ENCODE results near the gene FNDC10.

The FNDC10 gene

DNA sequence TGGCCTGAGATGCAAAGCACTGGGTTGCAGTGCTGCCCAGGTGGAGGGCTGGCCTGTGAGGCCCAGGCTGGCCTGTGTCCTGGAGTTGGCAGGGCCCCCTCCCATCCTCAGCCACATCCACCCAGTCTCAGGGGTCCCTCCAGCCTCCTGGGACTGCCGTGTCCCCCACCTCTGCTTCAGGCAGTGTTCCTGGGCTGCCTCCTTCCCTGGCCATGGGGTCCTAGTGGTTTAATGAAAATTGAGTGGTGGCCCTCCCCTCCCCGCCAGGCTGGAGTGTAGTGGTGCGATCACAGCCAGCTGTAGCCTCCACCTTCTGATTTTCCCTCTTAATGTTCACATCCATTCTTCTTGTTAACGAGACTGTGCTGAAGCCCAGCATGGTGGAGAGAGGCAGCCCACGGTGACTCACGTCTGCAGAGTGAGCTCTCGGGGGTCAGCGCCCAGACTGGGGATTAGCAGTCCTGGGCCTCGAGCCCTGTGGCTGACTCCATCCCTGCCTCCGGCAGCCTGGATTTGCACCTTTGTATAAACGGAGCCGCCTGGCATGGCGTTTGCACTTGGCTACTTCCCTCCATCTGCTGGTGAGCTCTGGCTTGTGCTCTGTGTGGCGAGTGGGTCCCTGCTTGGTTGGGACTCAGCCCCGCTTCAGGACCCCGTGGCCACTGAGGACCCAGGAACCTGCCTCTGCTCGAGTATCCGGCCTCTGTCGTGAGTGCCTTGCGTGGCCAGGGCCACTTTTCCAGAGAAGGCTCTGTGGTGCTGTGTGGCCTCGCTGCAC lies 22.3 kb upstream of the FNDC10 start:
- H3K27me3 ChIP-seq (ENCODE audit: control insufficient read depth, insufficient read depth, low read length): no peaks in the 10 kb centered on the region
- no peaks in the 10 kb centered on the region for H3K36me3 ChIP-seq (ENCODE audit: control insufficient read depth, insufficient read depth, low read length)

DNA sequence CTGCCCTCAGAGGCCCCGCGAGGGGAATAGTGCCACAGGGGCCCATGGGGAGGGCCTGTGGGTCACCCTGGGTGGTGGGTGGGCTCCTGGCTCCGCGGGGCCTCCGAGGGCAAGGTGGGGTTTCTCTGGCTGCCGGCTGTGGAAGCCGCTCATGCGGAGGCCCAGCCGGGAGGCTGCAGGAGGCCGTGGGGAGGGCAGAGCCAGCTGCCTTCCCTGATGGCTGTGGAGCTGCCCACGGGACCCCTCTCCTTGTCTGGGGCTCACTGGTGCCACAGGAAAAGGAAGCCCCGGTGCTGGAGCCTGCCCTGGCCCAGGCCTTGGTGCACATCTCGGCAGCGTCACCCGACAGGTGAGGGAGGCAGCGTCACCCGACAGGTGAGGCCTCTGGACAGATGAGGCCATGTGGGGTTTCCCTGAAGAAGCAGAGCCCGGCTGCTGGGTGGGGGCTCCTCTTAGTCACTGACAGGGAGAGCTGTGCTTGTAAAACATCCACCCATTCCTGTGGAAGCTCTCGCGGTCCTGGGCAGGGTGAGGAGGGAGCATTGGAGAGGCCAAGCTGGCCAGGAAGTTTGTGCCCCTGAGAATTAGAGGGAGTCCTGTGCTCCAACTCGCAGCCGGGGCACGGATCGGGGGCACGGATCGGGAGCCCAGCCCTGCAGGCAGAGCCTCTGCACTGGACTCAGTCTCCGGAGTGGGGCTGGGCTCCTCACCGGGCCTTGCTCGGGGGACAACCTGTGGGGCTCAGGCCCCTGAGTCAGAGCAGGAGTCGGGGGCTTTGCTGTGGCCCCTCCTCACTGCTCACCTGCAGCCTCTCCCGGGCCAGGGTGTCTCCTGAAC lies 21.5 kb upstream of the FNDC10 start:
- H3K27me3 ChIP-seq (ENCODE audit: control insufficient read depth, insufficient read depth, low read length): no peaks in the 10 kb centered on the region
- H3K36me3 ChIP-seq (ENCODE audit: control insufficient read depth, insufficient read depth, low read length): no peaks in the 10 kb centered on the region
- no peak overlapping the region for H2AFZ ChIP-seq
- H3K9me3 ChIP-seq (ENCODE audit: control insufficient read depth, low read length): no peaks in the 10 kb centered on the region
- H3K79me2 ChIP-seq: peaks cover 1% of the 10 kb centered on the region
- no peak overlapping the region for H3K27ac ChIP-seq
- H3K4me2 ChIP-seq (ENCODE audit: low read length): no peak overlapping the region
- no peak overlapping the region for H3K4me3 ChIP-seq (ENCODE audit: low read depth, low read length)
- no peaks in the 10 kb centered on the region for H3K4me1 ChIP-seq
- no peak overlapping the region for H3K9ac ChIP-seq
- TF ChIP-seq, protein P1, sequence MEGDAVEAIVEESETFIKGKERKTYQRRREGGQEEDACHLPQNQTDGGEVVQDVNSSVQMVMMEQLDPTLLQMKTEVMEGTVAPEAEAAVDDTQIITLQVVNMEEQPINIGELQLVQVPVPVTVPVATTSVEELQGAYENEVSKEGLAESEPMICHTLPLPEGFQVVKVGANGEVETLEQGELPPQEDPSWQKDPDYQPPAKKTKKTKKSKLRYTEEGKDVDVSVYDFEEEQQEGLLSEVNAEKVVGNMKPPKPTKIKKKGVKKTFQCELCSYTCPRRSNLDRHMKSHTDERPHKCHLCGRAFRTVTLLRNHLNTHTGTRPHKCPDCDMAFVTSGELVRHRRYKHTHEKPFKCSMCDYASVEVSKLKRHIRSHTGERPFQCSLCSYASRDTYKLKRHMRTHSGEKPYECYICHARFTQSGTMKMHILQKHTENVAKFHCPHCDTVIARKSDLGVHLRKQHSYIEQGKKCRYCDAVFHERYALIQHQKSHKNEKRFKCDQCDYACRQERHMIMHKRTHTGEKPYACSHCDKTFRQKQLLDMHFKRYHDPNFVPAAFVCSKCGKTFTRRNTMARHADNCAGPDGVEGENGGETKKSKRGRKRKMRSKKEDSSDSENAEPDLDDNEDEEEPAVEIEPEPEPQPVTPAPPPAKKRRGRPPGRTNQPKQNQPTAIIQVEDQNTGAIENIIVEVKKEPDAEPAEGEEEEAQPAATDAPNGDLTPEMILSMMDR (IDR thresholded peaks at IDR 0.05): no peak

More for the DNA sequence above, 22.3 kb upstream of the FNDC10 start:
- Histone ChIP-seq H3K4me2 (ENCODE audit: low read length) (no peak overlapping the region), H3K27ac (no peak overlapping the region), H3K9ac (no peak overlapping the region), H2AFZ (no peak overlapping the region), H3K9me3 (ENCODE audit: control insufficient read depth, low read length) (no peaks in the 10 kb centered on the region), H3K4me3 (ENCODE audit: low read depth, low read length) (no peak overlapping the region), H3K4me1 (no peaks in the 10 kb centered on the region), H3K79me2 (no peaks in the 10 kb centered on the region)
- TF ChIP-seq, protein P1 (IDR thresholded peaks at IDR 0.05): no peak

DNA sequence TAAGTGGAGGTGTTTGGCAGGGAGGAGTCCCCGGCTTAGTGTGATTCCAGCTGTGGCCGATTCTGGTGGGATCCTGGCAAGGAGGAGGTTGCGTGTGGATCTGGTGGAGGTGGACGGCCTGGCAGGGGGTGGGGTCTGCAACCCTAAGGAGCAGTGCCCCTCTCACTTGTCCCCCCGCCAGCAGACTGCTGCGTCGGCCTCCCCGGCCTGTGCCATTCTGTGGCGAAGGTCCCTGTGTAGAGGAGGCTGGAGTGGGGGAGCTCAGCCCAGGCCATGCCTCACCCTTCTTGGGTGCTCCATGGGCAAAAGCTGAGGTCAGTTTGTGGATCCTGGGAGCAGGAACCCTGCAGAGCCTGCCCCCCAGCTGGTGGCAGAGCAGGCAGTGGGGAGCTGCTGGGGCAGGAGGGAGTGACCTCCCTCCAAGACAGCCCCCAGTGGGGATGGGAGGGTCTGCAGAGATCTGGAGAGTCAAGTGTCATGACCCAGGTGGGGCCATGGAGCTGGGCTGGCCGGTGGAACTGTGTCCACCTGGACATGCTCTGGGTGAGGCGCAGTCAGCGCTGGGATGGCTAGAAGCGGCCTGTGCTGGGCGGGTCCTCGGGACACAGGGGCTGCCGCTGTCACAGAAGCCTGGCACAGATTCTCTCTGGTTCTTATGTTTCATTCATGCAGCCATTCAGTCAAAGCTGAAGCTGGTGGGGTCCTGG lies 20.7 kb upstream of the FNDC10 start:
- Histone ChIP-seq H3K27me3 (ENCODE audit: control insufficient read depth, insufficient read depth, low read length) (no peaks in the 10 kb centered on the region), H3K9ac (no peak overlapping the region), H3K36me3 (ENCODE audit: control insufficient read depth, insufficient read depth, low read length) (no peaks in the 10 kb centered on the region), H2AFZ (no peak overlapping the region), H3K27ac (no peak overlapping the region), H3K9me3 (ENCODE audit: control insufficient read depth, low read length) (no peaks in the 10 kb centered on the region), H3K79me2 (peaks cover 2% of the 10 kb centered on the region), H3K4me1 (no peaks in the 10 kb centered on the region), H3K4me2 (ENCODE audit: low read length) (no peak overlapping the region), H3K4me3 (ENCODE audit: low read depth, low read length) (no peak overlapping the region)
- TF ChIP-seq, protein P1 (IDR thresholded peaks at IDR 0.05): no peak

DNA sequence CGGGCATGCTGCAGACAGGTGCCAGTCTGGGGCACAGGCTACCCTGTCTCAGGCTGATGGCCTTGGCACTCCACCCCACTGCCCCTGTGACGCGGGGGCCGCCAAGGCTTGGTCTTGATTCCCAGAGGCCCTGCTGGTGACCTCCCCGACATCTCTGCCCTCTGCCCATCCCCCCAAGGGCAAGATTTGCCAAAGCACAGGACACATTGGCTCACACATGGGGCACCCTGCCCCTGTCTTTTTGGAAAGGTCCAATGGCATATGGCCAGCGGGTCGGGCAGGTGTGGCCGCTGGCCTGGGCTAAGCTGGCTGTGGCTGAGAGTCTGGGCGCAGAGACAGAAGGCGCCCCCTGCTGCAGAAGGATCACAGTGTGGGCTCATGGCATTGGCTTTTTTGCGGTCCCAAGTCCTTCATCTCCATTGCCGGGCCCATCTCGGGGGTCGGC lies 20.0 kb upstream of the FNDC10 start:
- no peak overlapping the region for H3K27ac ChIP-seq
- H3K27me3 ChIP-seq (ENCODE audit: control insufficient read depth, insufficient read depth, low read length): no peaks in the 10 kb centered on the region
- no peaks in the 10 kb centered on the region for H3K4me1 ChIP-seq
- H3K36me3 ChIP-seq (ENCODE audit: control insufficient read depth, insufficient read depth, low read length): no peaks in the 10 kb centered on the region
- H3K9ac ChIP-seq: no peak overlapping the region
- H3K9me3 ChIP-seq (ENCODE audit: control insufficient read depth, low read length): no peaks in the 10 kb centered on the region
- no peak overlapping the region for H2AFZ ChIP-seq
- H3K4me3 ChIP-seq (ENCODE audit: low read depth, low read length): no peak overlapping the region
- no peak overlapping the region for H3K4me2 ChIP-seq (ENCODE audit: low read length)
- H3K79me2 ChIP-seq: peaks cover 2% of the 10 kb centered on the region
- TF ChIP-seq, protein P1 (IDR thresholded peaks at IDR 0.05): no peak

All from parathyroid adenoma (tissue), 2 donors.